ENCODE data around the gene SMPX. TPM values are rescaled to one million over a fixed set of nuclear protein-coding genes. Genes with fewer than 3 reads are reported as not detected.

SMPX gene
- total RNA-seq, 4 donors from 2014 or later: not detected

GRCh38 chrX:21691512-21692018, 66.4 kb downstream of the SMPX start:
- DNase-seq: no peak
- no peak overlapping the region for H3K4me3 ChIP-seq
- TF ChIP-seq CTCF (IDR thresholded peaks at IDR 0.05): no peak
- no peak for TF ChIP-seq POLR2A (IDR thresholded peaks at IDR 0.05)
- no peaks in the 10 kb centered on the region for H3K4me1 ChIP-seq
- no peak overlapping the region for H3K27ac ChIP-seq
- no peaks in the 10 kb centered on the region for H3K36me3 ChIP-seq
- H3K9me3 ChIP-seq: no peaks in the 10 kb centered on the region
- no peaks in the 10 kb centered on the region for H3K27me3 ChIP-seq

GRCh38 chrX:21683941-21684340, 74.0 kb downstream of the SMPX start:
- TF ChIP-seq POLR2A (IDR thresholded peaks at IDR 0.05): no peak
- TF ChIP-seq CTCF (IDR thresholded peaks at IDR 0.05): no peak
- no peak overlapping the region for H3K27ac ChIP-seq
- H3K4me1 ChIP-seq: no peaks in the 10 kb centered on the region
- no peaks in the 10 kb centered on the region for H3K27me3 ChIP-seq
- DNase-seq: no peak
- H3K36me3 ChIP-seq: no peaks in the 10 kb centered on the region
- no peaks in the 10 kb centered on the region for H3K9me3 ChIP-seq
- no peak overlapping the region for H3K4me3 ChIP-seq

GRCh38 chrX:21678048-21678612, 79.8 kb downstream of the SMPX start:
- H3K4me1 ChIP-seq: no peaks in the 10 kb centered on the region
- no peak for DNase-seq
- H3K9me3 ChIP-seq: no peaks in the 10 kb centered on the region
- H3K27ac ChIP-seq: no peak overlapping the region
- H3K4me3 ChIP-seq: no peak overlapping the region
- TF ChIP-seq POLR2A (IDR thresholded peaks at IDR 0.05) (no peak), CTCF (IDR thresholded peaks at IDR 0.05) (no peak)
- no peaks in the 10 kb centered on the region for H3K27me3 ChIP-seq
- no peaks in the 10 kb centered on the region for H3K36me3 ChIP-seq

- Histone ChIP-seq H3K4me1 (no peaks in the 10 kb centered on the region), H3K36me3 (no peaks in the 10 kb centered on the region), H3K27ac (no peak overlapping the region), H3K27me3 (no peaks in the 10 kb centered on the region), H3K9me3 (no peaks in the 10 kb centered on the region), H3K4me3 (no peak overlapping the region)
- TF ChIP-seq POLR2A (IDR thresholded peaks at IDR 0.05) (no peak), CTCF (IDR thresholded peaks at IDR 0.05) (no peak)
- no peak for DNase-seq
Observed at GRCh38 chrX:21675931-21676330, 82.0 kb downstream of the SMPX start.

- H3K9me3 ChIP-seq: no peaks in the 10 kb centered on the region
- H3K36me3 ChIP-seq: no peaks in the 10 kb centered on the region
- no peaks in the 10 kb centered on the region for H3K4me1 ChIP-seq
- H3K27me3 ChIP-seq: no peaks in the 10 kb centered on the region
- TF ChIP-seq CTCF (IDR thresholded peaks at IDR 0.05): no peak
- no peak for TF ChIP-seq POLR2A (IDR thresholded peaks at IDR 0.05)
- DNase-seq: no peak
- H3K4me3 ChIP-seq: no peak overlapping the region
- no peak overlapping the region for H3K27ac ChIP-seq
Observed at GRCh38 chrX:21674430-21675186, 83.3 kb downstream of the SMPX start.
